PFSK-1 (cell line): ENCODE measurements around the gene ALOX5AP.

Experiments used
- FOXP2 ChIP-seq: optimal IDR thresholded peaks from 2 replicates; pipeline ENCODE3; 2011; ENCODE audit warnings: borderline replicate concordance, control low read depth, inconsistent platforms; ENCODE audit not compliant: insufficient read depth; ENCODE audit errors: extremely low read length, extremely low read depth
- POLR2AphosphoS5 ChIP-seq: IDR thresholded peaks from 2 replicates; pipeline ENCODE4 v1.6.1; 2012; ENCODE audit warnings: low read depth, mild to moderate bottlenecking, control low read depth, low read length, moderate library complexity
- REST ChIP-seq, 2 experiments: IDR thresholded peaks; 2 replicates each; pipeline versions ENCODE4 v1.6.1 to v1.8.0; 2011 to 2012; ENCODE audit warnings: low read depth in 2 of 2, low read length in 2 of 2, control low read depth in 1 of 2, inconsistent platforms in 1 of 2, mild to moderate bottlenecking in 1 of 2, moderate library complexity in 1 of 2; ENCODE audit not compliant: insufficient read depth in 1 of 2
- SIN3A ChIP-seq: IDR thresholded peaks from 2 replicates; pipeline ENCODE4 v1.6.1; 2012; ENCODE audit warnings: mild to moderate bottlenecking, low read length, moderate library complexity, borderline replicate concordance; ENCODE audit not compliant: insufficient read depth
- TAF1 ChIP-seq: IDR thresholded peaks from 2 replicates; pipeline ENCODE4 v1.6.1; 2012; ENCODE audit warnings: low read length, control low read depth, borderline replicate concordance; ENCODE audit not compliant: insufficient read depth

ALOX5AP gene

DNA sequence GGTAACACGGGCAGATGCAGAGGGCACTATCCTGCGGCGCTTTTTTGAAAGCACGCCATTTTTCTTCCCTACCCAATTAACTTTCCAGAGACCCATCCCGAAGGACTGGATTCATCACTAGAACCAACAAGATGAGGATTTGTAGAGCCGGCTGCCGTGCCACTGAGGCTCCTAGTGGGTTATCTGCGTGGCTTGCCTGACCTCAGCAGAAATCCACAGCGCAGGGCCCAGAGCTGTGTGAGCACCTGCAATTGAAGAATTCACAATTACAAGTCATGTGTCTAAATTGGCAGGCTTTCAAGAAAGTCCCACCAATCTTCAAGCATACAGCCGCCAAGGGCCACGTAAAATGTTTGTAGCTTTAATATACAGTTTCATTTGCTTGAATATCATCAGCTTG is 75.5 kb downstream of the ALOX5AP start:
- TF ChIP-seq FOXP2: no peak
- no peak for TF ChIP-seq POLR2AphosphoS5
- TF ChIP-seq TAF1: no peak
- TF ChIP-seq SIN3A: no peak
- no peak for TF ChIP-seq REST (IDR thresholded peaks at IDR 0.05; ENCODE audit: insufficient read depth in 1 of 2, low read depth in 2 of 2, low read length in 2 of 2)
